Pancreas (tissue), 10 donors: ENCODE data around the gene LHFPL3. TPM values are rescaled to one million over a fixed set of nuclear protein-coding genes. Genes with fewer than 3 reads are reported as not detected.

Experiments
- ATAC-seq, 4 donors: fragments of 200-7000 bp; cut with Tn5 transposase; one replicate each; pipeline versions ENCODE4 v1.8.0 to v1.9.1; 2020; ENCODE audit warnings: mild to moderate bottlenecking in 4 of 4, moderate library complexity in 4 of 4
- DNase-seq, 6 donors: peaks; one replicate each; pipeline ENCODE4 v3.0.0-alpha.2; 2020
- FAIRE-seq: peaks from 2 replicates; lab custom pipeline; 2012; peaks lifted over from hg19 to GRCh38; lab: Jason Lieb, UNC
- H3K27ac ChIP-seq, 4 donors: fragments of 200-600 bp; sonication (generic); 1 replicate in 3 of 4; 2 replicates in 1 of 4; pipeline versions ENCODE4 v1.5.0 to v1.8.0; 2020
- H3K27me3 ChIP-seq, 4 donors: fragments of 200-600 bp; one replicate each; pipeline ENCODE4 v1.8.0; 2021
- H3K36me3 ChIP-seq, 3 donors: fragments of 200-600 bp; sonication (generic) in 1 of 3; one replicate each; pipeline versions ENCODE4 v1.5.0 to v1.8.0; 2020 to 2021
- H3K4me1 ChIP-seq, 3 donors: fragments of 200-600 bp; one replicate each; pipeline ENCODE4 v1.8.0; 2021
- H3K4me3 ChIP-seq, 4 donors: fragments of 200-600 bp; sonication (generic) in 2 of 4; one replicate each; pipeline versions ENCODE4 v1.5.0 to v1.8.0; 2020 to 2021
- H3K9me3 ChIP-seq, 4 donors: fragments of 200-600 bp; one replicate each; pipeline ENCODE4 v1.8.0; 2021
- CTCF ChIP-seq, 4 donors: fragments of 200-600 bp; sonication (generic) in 3 of 4; IDR thresholded peaks; one replicate each; pipeline versions ENCODE4 v1.5.0 to v1.8.0; 2021; ENCODE audit warnings: antibody characterized with exemption in 4 of 4
- WGBS, 2 donors: extraction: QIAGEN DNeasy Blood & Tissue Kit; methylation state at CpG; one replicate each; pipeline ENCODE4 v1.1.7; 2013; 5-methylcytosine and 5-hydroxymethylcytosine counted together
- intact Hi-C, 3 donors: fragments of 100-400 bp; cut with DNase I; formaldehyde crosslinking; loops; one replicate each; pipeline versions ENCODE4 v1.11.1 to v1.14.2; 2022
- polyA plus RNA-seq, 2 donors: library from polyadenylated mRNA; stranded (reverse); fragments of 200-250 nt; gene quantifications; one replicate each; pipeline ENCODE4 v1.2.3, GENCODE V29; 2013
- total RNA-seq, 6 donors: library from RNA; stranded (reverse); fragmentation: NEBNext Ultra II Directional in 4 of 6; extraction: Animal tissue kit (Norgen Biotek cat#: 25700) in 4 of 6; gene quantifications; one replicate each; pipeline versions ENCODE4 v1.2.1 to v1.2.4, GENCODE V29; 2021 to 2023
- donor health status: healthy with polysubstance abuse.
- donor health status: DM: no; HTN: no; CAD: no; lungs with moderate emphysema.
- donor health status: DM: no; HTN: no; CAD: no.
- donor health status: control.
- donor health status: control.
- donor health status: Bipolar disorder and iron deficiency.
- donor health status: DM: yes; HTN: yes; CAD: no.
- donor health status: DM: no; HTN: no; CAD: no.
- donor health status: DM: no; HTN: no; CAD: no.
- donor health status: DM: yes; HTN: yes; CAD: no.

The LHFPL3 gene
- total and polyA plus RNA-seq, 8 donors, result not detected

GRCh38 chr7:104416866-104417393 is 88.5 kb downstream of the LHFPL3 start:
- ATAC-seq (no peak), FAIRE-seq (no peak), DNase-seq (no peak)
- no peaks in the 10 kb centered on the region for H3K4me1 ChIP-seq
- no peaks in the 10 kb centered on the region for H3K36me3 ChIP-seq
- H3K27me3 ChIP-seq, result no peaks in the 10 kb centered on the region
- intact Hi-C loops, result no loop called here
- 79 to 81% methylated on average over 6 of the region's 6 CpGs for WGBS, 2 donors
- no peaks in the 10 kb centered on the region for H3K9me3 ChIP-seq
- TF ChIP-seq CTCF (IDR thresholded peaks at IDR 0.05), result no peak
- H3K4me3 ChIP-seq, result no peak overlapping the region
- no peak overlapping the region for H3K27ac ChIP-seq

- H3K27me3 ChIP-seq, result no peaks in the 10 kb centered on the region
- no peak overlapping the region for H3K4me3 ChIP-seq
- FAIRE-seq (no peak), DNase-seq (no peak), ATAC-seq (no peak)
- no peaks in the 10 kb centered on the region for H3K4me1 ChIP-seq
- intact Hi-C loops, result no loop called here
- H3K27ac ChIP-seq, result no peak overlapping the region
- TF ChIP-seq CTCF (IDR thresholded peaks at IDR 0.05), result no peak
- no peaks in the 10 kb centered on the region for H3K9me3 ChIP-seq
- WGBS, 2 donors, result 82 to 84% methylated on average over 1 of the region's 1 CpG
- no peaks in the 10 kb centered on the region for H3K36me3 ChIP-seq
Measured at GRCh38 chr7:104431930-104432329, 103.5 kb downstream of the LHFPL3 start.

- no peaks in the 10 kb centered on the region for H3K9me3 ChIP-seq
- no peak overlapping the region for H3K4me3 ChIP-seq
- no peaks in the 10 kb centered on the region for H3K36me3 ChIP-seq
- ATAC-seq (no peak), FAIRE-seq (no peak), DNase-seq (no peak)
- H3K27me3 ChIP-seq, result no peaks in the 10 kb centered on the region
- no peak overlapping the region for H3K27ac ChIP-seq
- intact Hi-C loops, result no loop called here
- H3K4me1 ChIP-seq, result no peaks in the 10 kb centered on the region
- no peak for TF ChIP-seq CTCF (IDR thresholded peaks at IDR 0.05)
- 97 to 98% methylated on average over 2 of the region's 2 CpGs for WGBS, 2 donors
Measured at GRCh38 chr7:104434129-104434528, 105.7 kb downstream of the LHFPL3 start.

GRCh38 chr7:104442481-104442880 is 114.1 kb downstream of the LHFPL3 start:
- WGBS, 2 donors, result 70 to 71% methylated on average over 1 of the region's 1 CpG
- no peaks in the 10 kb centered on the region for H3K9me3 ChIP-seq
- no peak overlapping the region for H3K27ac ChIP-seq
- DNase-seq, result no peak
- no peak for ATAC-seq
- intact Hi-C loops, result no loop called here
- H3K36me3 ChIP-seq, result no peaks in the 10 kb centered on the region
- no peak for FAIRE-seq
- H3K27me3 ChIP-seq, result no peaks in the 10 kb centered on the region
- no peak for TF ChIP-seq CTCF (IDR thresholded peaks at IDR 0.05)
- no peaks in the 10 kb centered on the region for H3K4me1 ChIP-seq
- no peak overlapping the region for H3K4me3 ChIP-seq

- 66 to 77% methylated on average over 1 of the region's 1 CpG for WGBS, 2 donors
- intact Hi-C loops, result no loop called here
- Histone ChIP-seq H3K9me3 (no peaks in the 10 kb centered on the region), H3K27me3 (no peaks in the 10 kb centered on the region), H3K4me3 (no peak overlapping the region), H3K36me3 (no peaks in the 10 kb centered on the region), H3K4me1 (no peaks in the 10 kb centered on the region), H3K27ac (no peak overlapping the region)
- no peak for TF ChIP-seq CTCF (IDR thresholded peaks at IDR 0.05)
- FAIRE-seq (no peak), ATAC-seq (no peak), DNase-seq (no peak)
Measured at GRCh38 chr7:104444017-104444416, 115.6 kb downstream of the LHFPL3 start.
